ENCODE measurements around the gene OR2T27.

GRCh38 chr1:248625971-248626370 lies 29.4 kb downstream of the OR2T27 start:
- TF ChIP-seq, protein P1, sequence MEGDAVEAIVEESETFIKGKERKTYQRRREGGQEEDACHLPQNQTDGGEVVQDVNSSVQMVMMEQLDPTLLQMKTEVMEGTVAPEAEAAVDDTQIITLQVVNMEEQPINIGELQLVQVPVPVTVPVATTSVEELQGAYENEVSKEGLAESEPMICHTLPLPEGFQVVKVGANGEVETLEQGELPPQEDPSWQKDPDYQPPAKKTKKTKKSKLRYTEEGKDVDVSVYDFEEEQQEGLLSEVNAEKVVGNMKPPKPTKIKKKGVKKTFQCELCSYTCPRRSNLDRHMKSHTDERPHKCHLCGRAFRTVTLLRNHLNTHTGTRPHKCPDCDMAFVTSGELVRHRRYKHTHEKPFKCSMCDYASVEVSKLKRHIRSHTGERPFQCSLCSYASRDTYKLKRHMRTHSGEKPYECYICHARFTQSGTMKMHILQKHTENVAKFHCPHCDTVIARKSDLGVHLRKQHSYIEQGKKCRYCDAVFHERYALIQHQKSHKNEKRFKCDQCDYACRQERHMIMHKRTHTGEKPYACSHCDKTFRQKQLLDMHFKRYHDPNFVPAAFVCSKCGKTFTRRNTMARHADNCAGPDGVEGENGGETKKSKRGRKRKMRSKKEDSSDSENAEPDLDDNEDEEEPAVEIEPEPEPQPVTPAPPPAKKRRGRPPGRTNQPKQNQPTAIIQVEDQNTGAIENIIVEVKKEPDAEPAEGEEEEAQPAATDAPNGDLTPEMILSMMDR (IDR thresholded peaks at IDR 0.05; ENCODE audit: low read depth, low read length, poor library complexity, severe bottlenecking), result no peak
- TF ChIP-seq EZH2phosphoT487 (IDR thresholded peaks at IDR 0.05; ENCODE audit: borderline replicate concordance, low read length), result no peak
